Lung microvascular endothelial cell (primary cell): ENCODE data around the gene TEX35. TPM values are rescaled to one million over a fixed set of nuclear protein-coding genes. Genes with fewer than 3 reads are reported as not detected.
A peak's percentile ranks its signal among the peaks of the same experiment; 100 is the strongest.
"Not testable (repeated sequence)": the region's sequence is repeated elsewhere in the genome, so short reads cannot be mapped to it uniquely, and the experiment has no call there.

ENCODE experiments used
- DNase-seq, 2 donors: peaks; one replicate each; pipeline versions ENCODE4 v3.0.0 to v3.0.0-alpha.2; 2010; ENCODE audit warnings: low read depth in 2 of 2
- total RNA-seq: library from RNA; depleted of rRNA; stranded (reverse); fragments of >200 nt; gene quantifications from 2 replicates; pipeline ENCODE4 v1.2.1, GENCODE V29; 2014

Gene TEX35
- total RNA-seq, 1 donor from 2014 or later, result not detected

DNA sequence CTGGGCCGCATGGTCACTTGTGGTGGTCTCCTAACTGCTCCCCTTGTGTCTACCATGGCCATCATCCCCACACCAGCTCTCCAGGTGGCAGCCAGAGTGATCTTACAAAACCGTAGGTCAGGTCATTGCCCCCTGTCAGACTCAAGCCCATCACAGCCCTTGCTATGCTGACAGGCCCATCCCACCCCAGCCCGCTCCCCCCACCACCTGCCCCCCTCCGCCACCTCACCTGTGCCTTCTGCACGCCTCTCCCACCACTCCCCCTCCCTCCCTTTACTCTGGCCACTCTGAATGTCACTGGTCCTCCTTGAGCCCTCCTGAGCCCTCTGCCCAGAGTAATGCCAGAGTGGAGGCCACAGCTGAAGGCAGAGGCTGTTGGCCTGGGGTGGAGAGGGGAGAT lies 28.5 kb downstream of the TEX35 start:
- no peak for DNase-seq

DNA sequence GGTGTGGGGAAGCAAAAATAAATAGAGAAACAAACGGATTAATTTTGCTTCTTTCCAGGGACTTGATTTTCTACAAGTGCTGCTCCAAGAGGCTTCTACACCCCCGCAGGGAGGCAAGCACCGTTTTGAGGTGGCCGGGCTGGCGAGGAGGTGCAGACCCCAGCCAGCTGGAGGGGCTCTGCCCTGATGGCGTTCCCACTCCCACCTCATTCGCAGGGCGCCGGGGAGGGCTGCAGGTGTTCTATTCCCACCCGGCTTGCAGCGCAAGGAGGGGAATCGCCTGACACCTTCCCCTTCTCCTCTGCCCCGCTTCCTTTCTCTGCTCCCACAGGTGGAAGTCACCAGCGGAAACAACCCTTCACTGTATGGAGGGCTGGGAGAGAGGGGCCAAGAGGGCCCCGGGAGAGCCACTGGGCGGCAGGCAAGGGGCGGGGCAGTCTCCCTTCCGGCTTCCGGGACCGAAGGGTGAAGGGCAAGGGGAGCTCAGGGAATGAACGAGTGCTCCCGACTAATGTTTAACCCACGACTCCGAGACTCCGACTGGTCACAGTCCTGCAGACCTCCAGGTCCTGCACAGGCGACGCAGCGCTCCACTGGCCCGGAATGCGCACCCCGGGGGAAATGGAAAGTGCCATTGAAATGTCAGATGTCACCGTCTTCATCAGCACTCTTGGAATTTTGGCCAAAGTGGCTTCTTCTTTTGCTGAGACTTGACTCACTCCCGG lies 29.1 kb downstream of the TEX35 start:
- DNase-seq, result peak in 1 of 2 donors; percentile 11

GRCh38 chr1:178542554-178543289 lies 29.8 kb downstream of the TEX35 start:
- peak; percentile 82 to 86 for DNase-seq

GRCh38 chr1:178543290-178543607 lies 30.3 kb downstream of the TEX35 start:
- DNase-seq, result no peak

GRCh38 chr1:178544531-178544930 lies 31.6 kb downstream of the TEX35 start:
- no peak for DNase-seq

DNA sequence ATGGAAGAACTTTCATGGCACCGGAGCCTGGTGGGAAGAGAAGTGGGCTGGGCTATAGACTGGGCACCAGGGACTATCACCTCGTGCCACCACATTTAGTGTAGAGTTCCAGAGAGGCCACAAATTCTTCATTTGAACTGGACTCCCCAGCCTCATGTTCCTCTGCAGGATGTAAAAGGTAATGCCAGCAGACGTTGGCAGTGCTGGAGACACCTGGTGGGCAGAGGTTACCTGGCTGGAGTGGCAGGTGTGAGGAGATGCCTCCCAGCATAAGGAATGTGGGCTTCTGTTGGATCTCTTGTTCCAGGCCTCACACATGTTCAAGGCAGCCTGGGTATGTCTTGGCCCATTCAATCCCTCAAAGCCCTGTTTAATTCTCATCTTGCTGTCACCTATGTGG lies 35.2 kb downstream of the TEX35 start:
- no peak for DNase-seq

- no peak for DNase-seq
Measured at GRCh38 chr1:178551307-178551706, 38.4 kb downstream of the TEX35 start.

DNA sequence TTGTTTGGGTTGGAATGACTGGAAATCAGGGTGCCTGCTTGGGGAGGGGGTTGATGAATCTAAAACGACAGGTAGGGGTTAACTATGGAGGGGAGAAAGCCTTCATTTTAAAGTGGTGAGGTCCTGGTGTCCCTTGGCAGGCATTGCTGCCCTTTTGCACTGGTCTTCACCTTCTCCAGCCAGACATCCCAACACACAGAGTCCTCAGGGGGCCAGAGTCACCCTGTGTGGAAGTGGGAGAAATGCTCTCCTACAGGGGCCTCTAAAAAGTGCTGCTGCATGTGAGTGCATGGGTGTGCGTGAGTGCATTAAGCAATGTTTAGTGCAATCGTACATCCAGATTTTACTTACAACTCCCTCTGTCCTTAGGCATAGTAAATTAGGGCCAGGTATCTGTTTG lies 39.0 kb downstream of the TEX35 start:
- no peak for DNase-seq

- DNase-seq, result no peak
Measured at GRCh38 chr1:178552856-178553255, 39.9 kb downstream of the TEX35 start.

DNA sequence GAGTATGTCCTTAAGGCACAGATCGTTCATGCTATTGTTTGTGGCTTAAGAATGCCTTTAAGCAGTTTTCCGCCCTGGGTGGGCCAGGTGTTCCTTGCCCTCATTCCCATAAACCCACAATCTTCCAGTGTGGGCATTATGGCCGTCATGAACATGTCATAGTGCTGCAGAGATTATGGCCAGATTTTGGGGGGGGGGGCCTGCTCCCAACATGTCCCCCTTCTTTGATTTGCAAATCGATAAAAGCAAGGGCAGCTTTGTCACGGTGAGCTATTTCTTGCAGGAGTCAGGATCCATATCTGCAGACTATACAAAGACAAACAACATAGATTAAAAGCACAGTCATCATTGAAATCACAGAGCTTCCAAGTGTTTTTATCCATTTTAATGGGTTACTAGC lies 41.4 kb downstream of the TEX35 start:
- DNase-seq, result not testable (repeated sequence)

DNA sequence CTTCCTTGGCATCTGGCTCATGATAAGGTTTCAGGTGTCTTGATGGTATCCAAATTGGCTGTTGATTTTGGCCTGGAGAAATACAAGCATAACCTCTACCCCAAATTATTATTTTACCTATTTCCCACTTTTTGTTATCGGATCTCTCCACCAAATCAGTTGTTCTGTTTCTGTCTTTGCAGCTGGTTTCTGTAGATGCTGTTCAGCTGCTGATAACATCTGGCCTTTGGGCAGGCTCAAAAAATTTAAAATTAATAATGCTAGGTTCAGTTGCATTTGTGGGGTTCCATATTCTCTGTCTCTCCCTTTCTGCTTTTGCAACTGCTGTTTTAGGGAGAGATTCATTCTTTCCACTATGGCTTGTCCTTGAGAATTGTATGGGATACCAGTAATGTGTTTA lies 42.7 kb downstream of the TEX35 start:
- DNase-seq, result not testable (repeated sequence)

- peak in 1 of 2 donors; percentile 58 for DNase-seq
Measured at GRCh38 chr1:178558816-178559215, 45.9 kb downstream of the TEX35 start.

GRCh38 chr1:178560871-178561376 lies 48.0 kb downstream of the TEX35 start:
- DNase-seq, result no peak

- DNase-seq, result no peak
Measured at GRCh38 chr1:178563099-178563820, 50.4 kb downstream of the TEX35 start.

DNA sequence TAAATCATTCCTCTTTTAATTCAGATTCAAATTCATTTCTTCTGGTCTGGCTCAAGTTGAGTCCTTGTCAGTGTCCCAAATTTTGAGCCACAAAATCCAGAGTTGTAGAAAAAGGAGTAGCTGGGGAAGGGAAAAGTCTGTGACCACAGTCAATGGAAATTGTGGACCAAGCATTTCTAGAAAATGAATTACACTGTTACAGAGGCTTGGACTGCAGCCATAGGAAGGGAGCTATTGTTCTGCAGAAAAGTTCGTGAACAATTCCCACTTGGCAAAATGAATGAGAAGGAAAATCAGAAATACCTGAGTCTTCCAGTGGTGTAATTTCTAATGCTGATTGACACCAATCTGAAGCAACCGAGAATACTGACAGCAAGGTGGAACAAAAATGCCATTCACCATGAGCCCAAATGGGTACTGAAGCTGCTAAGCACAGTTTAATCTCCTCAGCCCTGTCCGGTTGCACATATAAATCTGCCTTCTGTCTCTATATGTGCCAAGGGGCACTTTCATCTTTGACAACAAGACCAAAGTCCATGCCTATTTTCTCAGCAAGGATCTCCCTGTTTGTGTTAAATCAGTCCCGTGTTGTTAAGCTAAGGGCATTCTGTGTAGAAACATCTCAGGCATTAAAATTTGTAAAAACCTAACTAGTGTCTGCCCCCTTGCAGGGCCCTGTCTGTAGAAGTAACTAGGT lies 51.3 kb downstream of the TEX35 start:
- DNase-seq, result peak; percentile 49 to 88

DNA sequence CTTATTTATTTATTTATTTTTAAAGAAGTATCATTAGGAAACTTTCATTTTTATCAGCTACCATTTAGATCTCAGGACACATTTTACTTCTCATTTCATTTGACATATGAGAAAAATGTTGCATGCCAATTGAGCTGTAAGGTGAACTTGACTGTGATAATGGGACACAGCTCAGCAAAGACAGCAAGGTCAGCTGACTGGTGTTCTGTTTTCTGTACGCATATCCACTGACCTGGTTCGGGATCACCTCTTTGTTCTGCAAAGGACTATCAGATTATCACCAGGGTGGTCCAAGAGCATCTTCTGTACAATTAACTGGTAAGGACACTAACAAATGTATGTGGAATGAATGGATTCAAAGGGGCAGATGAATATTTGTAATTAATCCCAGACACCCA lies 51.9 kb downstream of the TEX35 start:
- no peak for DNase-seq

- no peak for DNase-seq
Measured at GRCh38 chr1:178565586-178565985, 52.7 kb downstream of the TEX35 start.

GRCh38 chr1:178566187-178566586 lies 53.3 kb downstream of the TEX35 start:
- DNase-seq, result no peak

DNA sequence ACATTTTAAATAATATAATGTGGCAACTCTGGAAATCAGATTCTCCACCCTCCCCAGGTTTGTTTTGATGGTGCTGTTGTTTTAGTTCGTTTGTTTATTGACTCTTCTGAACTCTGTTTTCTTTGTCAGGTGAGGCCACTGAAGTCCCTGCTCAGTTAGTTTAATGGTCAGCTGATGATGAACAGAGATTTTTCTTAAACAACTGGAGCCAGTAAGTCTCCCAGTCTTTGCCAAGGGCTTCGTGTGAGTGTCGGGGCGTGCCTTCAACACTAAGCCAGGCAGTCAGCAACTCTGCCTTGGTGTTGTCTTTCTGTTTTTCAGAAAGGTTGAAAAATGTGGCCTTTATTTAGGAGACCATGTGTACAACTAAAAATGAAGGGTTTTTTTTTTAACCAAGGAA lies 58.9 kb downstream of the TEX35 start:
- no peak for DNase-seq
